GM06990 (cell line): ENCODE data around the gene CTAG1B.
"Not testable (repeated sequence)": the region's sequence is repeated elsewhere in the genome, so short reads cannot be mapped to it uniquely, and the experiment has no call there.

ENCODE experiments used
- DNase-seq: peaks from one replicate; pipeline ENCODE4 v3.0.0-alpha.2; 2011; ENCODE audit not compliant: insufficient read length; ENCODE audit errors: extremely low read depth
- H3K27me3 ChIP-seq: replicated peaks from 2 replicates; pipeline ENCODE4 v1.6.0; 2011; ENCODE audit warnings: low read length; ENCODE audit not compliant: control insufficient read depth, insufficient read depth
- H3K36me3 ChIP-seq: 2 replicates; pipeline ENCODE4 v1.5.1; 2011; ENCODE audit warnings: low read length; ENCODE audit not compliant: control insufficient read depth, insufficient read depth
- H3K4me3 ChIP-seq: replicated peaks from 2 replicates; pipeline ENCODE4 v1.5.1; 2011; ENCODE audit warnings: low read depth, mild to moderate bottlenecking, control low read depth, low read length
- TF ChIP-seq, protein P1 (sequence below): IDR thresholded peaks from 2 replicates; pipeline ENCODE4 v1.5.1; 2011; ENCODE audit warnings: low read length, control low read depth, mild to moderate bottlenecking, inconsistent platforms; ENCODE audit not compliant: insufficient read depth, poor library complexity, severe bottlenecking

CTAG1B gene

DNA sequence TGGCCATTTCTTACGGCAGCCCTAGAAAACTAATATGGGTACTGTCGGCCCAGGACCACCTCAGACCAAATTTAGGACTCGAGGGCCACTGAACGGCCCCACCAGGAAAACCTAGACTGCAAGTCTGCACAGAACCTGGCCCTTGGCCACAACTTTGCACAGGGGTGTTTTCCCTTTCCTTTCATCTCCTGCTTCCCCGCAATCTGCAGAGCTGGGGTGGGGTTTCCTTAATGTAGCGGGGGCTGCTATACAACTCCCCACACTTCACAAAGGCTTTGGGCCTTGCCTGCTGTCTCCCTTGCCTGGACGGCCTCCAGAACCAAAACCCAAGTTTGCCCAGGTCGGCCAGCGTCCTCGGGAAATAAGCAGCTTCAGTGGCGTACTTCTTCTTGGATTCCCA, 11.9 kb upstream of the CTAG1B start:
- DNase-seq, H3K36me3 ChIP-seq, H3K27me3 ChIP-seq, H3K4me3 ChIP-seq: not testable (repeated sequence)

DNA sequence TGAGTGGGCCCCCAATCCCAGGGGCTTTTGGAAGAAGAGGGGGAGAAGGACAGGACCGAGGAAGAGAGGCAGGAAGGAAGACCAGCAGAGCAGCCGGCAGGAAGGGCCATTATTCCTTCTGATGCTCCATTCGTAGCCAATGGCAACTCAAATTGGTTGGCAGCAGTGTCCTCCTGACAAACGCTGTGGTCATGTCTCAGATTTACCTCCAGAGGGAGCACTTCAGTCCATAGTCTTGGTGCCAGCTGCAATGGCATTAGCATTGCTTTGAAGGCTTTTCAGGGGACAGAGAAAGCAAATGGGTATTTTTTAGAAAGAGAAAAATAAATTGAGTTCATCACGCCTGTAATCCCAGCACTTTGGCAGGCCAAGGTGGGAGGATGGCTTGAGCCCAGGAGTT, 9.9 kb upstream of the CTAG1B start:
- H3K4me3 ChIP-seq, H3K36me3 ChIP-seq, H3K27me3 ChIP-seq, DNase-seq: not testable (repeated sequence)

DNA sequence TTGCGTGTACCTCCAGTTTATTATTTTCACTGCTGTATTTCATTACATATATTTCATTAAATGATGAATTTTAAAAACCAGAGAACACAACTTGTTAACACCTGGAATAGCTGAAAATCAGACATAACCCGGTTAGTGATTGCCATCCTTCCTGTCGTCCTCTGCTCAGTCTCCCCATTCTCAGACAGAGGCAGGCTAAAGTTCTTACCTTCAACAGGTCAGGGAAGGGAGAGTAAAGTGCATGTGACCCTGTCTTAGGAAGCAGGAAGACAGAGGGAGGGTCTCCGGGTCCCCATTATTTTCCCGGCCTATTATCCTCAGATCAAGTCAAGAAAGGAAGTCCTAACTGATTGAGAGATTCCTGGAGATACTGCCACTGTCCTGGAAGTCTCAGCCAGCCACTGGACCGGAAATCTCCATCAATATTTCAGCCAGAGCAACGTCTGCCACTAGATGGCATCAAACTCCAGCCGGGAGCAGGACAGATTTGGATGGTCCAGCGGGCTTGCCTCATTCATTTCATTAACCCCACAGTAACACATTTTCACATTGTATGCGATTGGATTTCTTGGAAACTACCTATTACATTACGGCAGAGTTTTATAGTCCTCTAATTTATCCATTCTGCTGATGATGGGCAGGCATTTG, 1.8 kb upstream of the CTAG1B start:
- not testable (repeated sequence) for H3K36me3 ChIP-seq, DNase-seq, H3K4me3 ChIP-seq

DNA sequence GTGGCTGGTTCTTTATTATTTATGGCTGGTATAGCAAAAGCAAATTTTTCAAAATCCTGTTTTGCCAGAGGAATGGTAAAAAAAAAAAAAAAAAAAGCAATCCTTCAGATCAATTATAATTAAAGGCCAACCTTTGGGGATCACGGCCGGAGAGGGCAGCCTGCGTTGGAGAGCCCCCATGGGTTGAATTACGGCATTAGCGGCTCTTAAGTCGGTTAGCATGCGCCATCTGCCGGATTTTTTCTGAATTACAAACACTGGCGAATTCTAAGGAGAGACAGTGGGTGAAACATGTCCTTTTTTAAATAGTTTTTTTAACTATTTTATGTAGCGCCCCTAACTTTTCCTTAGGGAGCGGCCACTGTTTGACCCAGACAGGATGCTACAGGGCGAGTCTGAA, 5.5 kb downstream of the CTAG1B start:
- not testable (repeated sequence) for H3K36me3 ChIP-seq, DNase-seq, H3K4me3 ChIP-seq, H3K27me3 ChIP-seq

More for the DNA sequence above, 1.8 kb upstream of the CTAG1B start:
- H3K27me3 ChIP-seq, result not testable (repeated sequence)

DNA sequence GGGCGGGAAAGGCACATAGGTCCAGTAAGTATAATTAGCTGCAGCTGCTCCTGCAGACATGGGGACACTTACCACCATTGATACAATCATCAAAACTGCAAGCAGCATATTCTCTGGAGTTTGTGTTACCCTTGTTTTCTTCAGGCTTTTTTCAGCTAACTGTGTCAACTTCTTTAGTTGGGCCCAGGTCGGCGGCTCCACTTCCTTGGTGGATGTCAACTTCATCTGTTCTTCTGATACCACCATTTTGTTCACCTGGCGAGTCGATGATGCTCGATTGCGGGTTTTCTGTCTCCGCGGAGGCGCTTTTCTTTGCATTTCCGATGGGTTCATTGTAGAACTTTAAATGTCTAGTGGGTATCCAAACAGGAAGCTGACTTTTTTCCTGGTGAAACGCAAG, 7.9 kb downstream of the CTAG1B start:
- not testable (repeated sequence) for H3K36me3 ChIP-seq, DNase-seq, H3K27me3 ChIP-seq, H3K4me3 ChIP-seq

DNA sequence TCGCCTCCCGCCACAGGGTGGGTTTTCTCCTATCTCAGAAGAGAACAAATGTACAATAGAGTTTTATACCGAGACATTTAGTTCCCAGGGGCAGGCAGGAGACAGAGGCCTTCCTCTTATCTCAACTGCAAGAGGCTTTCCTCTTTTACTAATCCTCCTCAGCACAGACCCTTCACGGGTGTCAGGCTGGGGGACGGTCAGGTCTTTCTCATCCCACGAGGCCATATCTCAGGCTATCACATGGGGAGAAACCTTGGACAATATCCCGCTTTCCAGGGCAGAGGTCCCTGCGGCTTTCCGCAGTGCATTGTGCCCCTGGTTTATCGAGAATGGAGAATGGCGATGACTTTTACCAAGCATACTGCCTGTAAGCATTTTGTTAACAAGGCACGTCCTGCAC, 10.3 kb downstream of the CTAG1B start:
- not testable (repeated sequence) for H3K4me3 ChIP-seq, H3K36me3 ChIP-seq, DNase-seq, H3K27me3 ChIP-seq

DNA sequence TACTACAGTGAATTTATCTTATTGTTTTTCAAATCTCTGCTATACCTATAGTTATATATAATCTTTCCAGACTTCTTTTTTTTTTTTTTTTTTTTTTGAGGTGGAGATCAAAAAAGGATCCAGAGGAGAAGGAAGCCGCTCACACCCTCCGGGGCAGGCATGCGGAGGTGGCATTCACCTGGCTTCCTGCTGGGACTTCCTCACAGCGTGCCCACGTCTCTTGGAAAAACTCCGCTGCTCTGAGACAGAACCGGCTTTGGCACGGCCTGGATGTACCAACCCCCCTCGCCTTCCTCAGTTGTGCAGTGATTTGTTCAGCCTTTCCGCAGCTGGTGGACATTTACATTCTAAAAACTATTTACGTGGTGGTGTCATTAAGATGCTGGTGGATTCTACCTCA, 11.1 kb downstream of the CTAG1B start:
- not testable (repeated sequence) for DNase-seq, H3K4me3 ChIP-seq, H3K27me3 ChIP-seq, H3K36me3 ChIP-seq

DNA sequence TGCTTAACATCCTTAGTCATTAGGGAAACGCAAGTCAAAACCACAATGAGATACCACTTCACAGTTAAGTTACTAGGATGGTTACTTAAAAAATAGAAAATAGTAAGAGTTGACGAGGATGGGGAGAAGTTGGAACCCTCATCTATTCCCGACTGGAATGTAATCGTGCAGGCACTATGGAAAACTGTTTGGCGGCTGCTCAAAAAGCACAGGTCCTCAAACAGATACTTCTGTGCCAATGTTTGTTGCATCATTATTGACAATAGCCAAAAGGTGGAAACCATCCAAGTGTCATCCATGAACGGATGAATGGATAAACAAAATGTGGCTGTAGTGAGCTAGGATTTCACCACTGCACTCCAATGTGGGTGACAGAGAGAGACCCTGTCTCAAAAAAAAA, 11.7 kb downstream of the CTAG1B start:
- Histone ChIP-seq H3K27me3 (no peaks in the 10 kb centered on the region; the same call in 1 of the 2 replicates), H3K36me3 (no peaks in the 10 kb centered on the region), H3K4me3 (no peak overlapping the region)
- TF ChIP-seq, protein P1, sequence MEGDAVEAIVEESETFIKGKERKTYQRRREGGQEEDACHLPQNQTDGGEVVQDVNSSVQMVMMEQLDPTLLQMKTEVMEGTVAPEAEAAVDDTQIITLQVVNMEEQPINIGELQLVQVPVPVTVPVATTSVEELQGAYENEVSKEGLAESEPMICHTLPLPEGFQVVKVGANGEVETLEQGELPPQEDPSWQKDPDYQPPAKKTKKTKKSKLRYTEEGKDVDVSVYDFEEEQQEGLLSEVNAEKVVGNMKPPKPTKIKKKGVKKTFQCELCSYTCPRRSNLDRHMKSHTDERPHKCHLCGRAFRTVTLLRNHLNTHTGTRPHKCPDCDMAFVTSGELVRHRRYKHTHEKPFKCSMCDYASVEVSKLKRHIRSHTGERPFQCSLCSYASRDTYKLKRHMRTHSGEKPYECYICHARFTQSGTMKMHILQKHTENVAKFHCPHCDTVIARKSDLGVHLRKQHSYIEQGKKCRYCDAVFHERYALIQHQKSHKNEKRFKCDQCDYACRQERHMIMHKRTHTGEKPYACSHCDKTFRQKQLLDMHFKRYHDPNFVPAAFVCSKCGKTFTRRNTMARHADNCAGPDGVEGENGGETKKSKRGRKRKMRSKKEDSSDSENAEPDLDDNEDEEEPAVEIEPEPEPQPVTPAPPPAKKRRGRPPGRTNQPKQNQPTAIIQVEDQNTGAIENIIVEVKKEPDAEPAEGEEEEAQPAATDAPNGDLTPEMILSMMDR, result no peak
- DNase-seq, result no peak

DNA sequence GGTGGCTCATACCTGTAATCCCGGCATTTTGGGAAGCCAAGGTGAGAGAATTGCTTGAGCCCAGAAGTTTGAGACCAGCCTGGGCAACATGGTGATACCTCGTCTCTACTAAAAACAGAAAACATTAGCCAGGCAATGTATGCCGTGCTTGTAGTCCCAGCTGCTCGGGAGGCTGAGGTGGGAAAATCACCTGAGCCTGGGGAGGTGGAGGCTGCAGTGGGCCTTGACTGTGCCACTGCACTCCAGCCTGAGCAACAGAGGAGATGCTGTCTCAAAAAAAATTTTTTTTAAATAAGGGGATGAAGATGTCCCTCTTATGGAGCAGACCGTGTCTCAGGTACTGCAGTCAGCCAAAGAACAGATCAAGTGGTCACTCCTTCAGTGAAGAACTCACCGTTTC, 13.5 kb downstream of the CTAG1B start:
- Histone ChIP-seq H3K36me3 (no peaks in the 10 kb centered on the region), H3K27me3 (no peaks in the 10 kb centered on the region; the same call in 1 of the 2 replicates), H3K4me3 (no peak overlapping the region)
- TF ChIP-seq, protein P1, result no peak
- no peak for DNase-seq
